HUES64 (cell line): ENCODE results near the gene KMT5C.

ENCODE experiments used
- H3K27ac ChIP-seq: 2 replicates; pipeline ENCODE4 v1.7.0; 2013; ENCODE audit warnings: low read depth, low read length, inconsistent platforms
- H3K27me3 ChIP-seq: 2 replicates; pipeline ENCODE4 v1.6.1; 2013; ENCODE audit warnings: mild to moderate bottlenecking, low read length; ENCODE audit not compliant: insufficient read depth
- H3K36me3 ChIP-seq: 2 replicates; pipeline ENCODE4 v1.6.1; 2013; ENCODE audit warnings: mild to moderate bottlenecking, low read length; ENCODE audit not compliant: insufficient read depth
- H3K4me1 ChIP-seq: 2 replicates; pipeline ENCODE4 v1.6.1; 2013; ENCODE audit warnings: mild to moderate bottlenecking, low read length, moderate library complexity; ENCODE audit not compliant: insufficient read depth
- H3K4me3 ChIP-seq: 2 replicates; pipeline ENCODE4 v1.5.1; 2013; ENCODE audit warnings: mild to moderate bottlenecking, low read length, moderate library complexity
- H3K9ac ChIP-seq: 2 replicates; pipeline ENCODE4 v1.6.1; 2013; ENCODE audit warnings: mild to moderate bottlenecking, low read depth, low read length
- H3K9me3 ChIP-seq: 2 replicates; pipeline ENCODE4 v1.6.1; 2013; ENCODE audit warnings: low read depth, low read length; ENCODE audit not compliant: insufficient read depth
- WGBS: fragments of 150-250, 120-280 bp; methylation state at CpG from one replicate; pipeline ENCODE4 v1.1.7; 2013; ENCODE audit warnings: missing lambda C conversion rate; 5-methylcytosine and 5-hydroxymethylcytosine counted together

KMT5C gene

DNA sequence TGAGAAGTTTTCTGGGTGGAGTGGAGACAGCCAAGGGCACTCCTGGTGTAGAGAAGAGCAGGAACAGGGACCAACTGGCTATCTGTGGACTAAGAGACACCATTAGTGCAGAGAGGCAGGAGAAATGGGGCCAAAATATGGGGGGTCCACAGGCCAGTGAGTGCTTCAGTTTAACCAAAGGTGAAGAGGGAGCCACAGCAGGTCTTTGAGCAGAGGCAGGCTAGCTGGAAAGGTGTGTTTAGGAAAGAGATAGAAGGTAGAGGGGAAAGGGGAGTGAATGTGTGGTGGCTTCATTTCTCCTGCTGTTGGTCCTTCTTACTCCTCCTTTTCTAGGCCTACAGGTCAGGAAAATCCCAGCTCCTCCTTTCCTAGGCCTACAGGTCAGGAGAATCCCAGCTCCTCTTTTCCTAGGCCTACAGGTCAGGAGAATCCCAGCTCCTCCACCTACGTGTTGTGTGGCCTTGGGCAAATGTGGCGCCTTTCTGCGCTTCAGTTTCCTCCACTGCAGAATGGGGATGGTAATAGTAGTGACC, 42.9 kb downstream of the KMT5C start:
- H3K9me3 ChIP-seq = no peaks in the 10 kb centered on the region
- H3K36me3 ChIP-seq = peaks cover 14% of the 10 kb centered on the region
- 98% methylated on average over 3 of the region's 3 CpGs for WGBS
- no peak overlapping the region for H3K27ac ChIP-seq
- H3K27me3 ChIP-seq = peaks cover 21% of the 10 kb centered on the region
- 0 out of 2 replicates have a peak overlapping the region, but pooled peaks have one; percentile 55 for H3K4me3 ChIP-seq
- no peak overlapping the region for H3K9ac ChIP-seq
- H3K4me1 ChIP-seq = peaks cover 13% of the 10 kb centered on the region; the same call in 1 of the 2 replicates

DNA sequence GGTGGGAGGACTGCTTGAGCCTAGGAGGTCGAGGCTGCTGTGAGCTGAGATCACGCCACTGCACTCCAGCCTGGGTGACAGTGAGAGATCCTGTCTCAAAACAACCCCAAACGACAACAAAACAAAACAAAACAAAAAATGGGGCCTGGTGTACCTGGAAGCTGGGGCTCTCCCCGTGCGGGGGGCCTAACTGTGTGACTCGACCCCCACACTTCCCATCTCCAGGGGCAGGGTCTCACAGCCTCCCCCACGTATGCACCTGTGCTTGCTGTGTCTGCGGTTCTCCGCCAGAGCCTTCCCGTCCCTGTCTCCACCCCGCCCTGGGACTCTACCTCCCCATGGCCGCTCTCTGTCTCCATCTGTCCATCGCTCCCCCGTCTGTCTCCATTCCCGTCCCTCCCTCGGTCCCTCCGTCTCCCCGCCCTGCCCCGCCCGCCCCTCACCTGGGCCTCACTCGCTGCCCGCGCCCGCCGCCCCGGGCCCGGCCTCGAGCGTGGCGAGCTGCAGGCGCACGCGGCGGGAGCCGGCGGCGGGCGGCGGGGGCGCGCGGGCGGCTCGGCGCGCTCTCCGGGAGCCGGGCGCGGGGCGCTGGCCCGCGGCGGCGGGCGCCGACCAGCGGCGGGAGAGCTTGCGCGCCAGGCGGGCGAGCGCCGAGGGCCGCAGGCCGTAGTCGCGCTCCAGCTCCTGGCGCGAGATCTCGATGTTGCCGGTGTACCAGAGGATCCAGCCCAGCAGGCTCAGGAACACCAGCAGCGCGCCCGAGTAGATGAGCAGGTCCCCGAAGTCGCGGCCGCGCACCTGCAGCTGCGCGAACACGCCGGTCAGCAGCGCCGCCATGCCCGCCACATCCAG, 43.8 kb downstream of the KMT5C start:
- Histone ChIP-seq H3K36me3 (peaks cover 23% of the 10 kb centered on the region), H3K9me3 (no peaks in the 10 kb centered on the region), H3K9ac (peak overlapping the region; percentile 84), H3K4me1 (peaks cover 13% of the 10 kb centered on the region; the same call in 1 of the 2 replicates), H3K27me3 (peaks cover 15% of the 10 kb centered on the region), H3K4me3 (peak overlapping the region; percentile 83), H3K27ac (no peak overlapping the region; the same call in 1 of the 2 replicates)
- 5% methylated on average over 88 of the region's 88 CpGs for WGBS

DNA sequence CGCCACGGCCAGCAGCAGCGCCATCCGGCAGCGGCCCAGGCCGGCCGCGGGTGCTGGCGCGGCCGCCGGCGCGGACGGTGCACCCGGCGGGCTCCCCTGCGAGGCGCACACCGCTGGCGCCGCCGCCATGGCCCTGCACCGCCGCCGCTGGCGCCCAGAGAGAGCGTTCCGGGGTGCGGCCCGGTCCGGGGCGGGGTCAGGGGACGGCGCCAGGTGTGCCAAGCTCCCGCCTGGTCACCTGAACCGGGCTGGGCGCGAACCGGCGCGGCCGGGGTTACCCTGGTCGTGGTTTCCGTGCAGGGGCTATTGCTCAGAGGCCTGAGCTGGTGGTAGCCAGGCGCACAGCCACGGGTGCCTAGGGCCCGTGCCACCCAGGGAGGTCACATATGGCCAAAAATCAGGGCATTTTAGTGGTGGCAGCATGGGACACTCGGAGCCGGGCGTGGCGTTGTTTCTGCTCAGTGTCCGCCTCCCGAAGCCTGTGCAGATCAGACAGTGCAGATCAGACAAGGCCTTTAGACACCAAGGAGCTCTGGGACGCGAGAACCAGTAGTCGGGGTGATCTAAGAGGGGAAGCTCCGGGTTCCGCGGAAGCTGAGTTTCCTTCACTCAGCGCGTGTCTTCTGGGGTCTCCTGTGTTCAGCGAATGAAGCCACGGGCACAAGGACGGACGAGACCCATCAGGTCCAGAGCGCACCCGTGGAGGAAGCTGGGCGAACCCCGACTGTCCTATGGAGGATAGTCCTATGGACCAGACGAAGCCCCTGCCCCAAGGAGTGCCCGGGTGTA, 44.6 kb downstream of the KMT5C start, which contains the start of gene TMEM238:
TSS of gene TMEM238 (minus strand) at position 162 of the 789 bp plus-strand sequence. CDS start at position 129, 33 bp downstream.
- Histone ChIP-seq H3K4me1 (peaks cover 13% of the 10 kb centered on the region; the same call in 1 of the 2 replicates), H3K4me3 (peak within 1 kb of the TSS; percentile 83), H3K36me3 (peaks cover 31% of the 10 kb centered on the region), H3K9me3 (no peaks in the 10 kb centered on the region), H3K9ac (peak within 1 kb of the TSS; percentile 84), H3K27me3 (peaks cover 9% of the 10 kb centered on the region; the same call in 1 of the 2 replicates), H3K27ac (peak within 1 kb of the TSS; percentile 86)
- WGBS = 28% methylated on average over 72 of the region's 72 CpGs

DNA sequence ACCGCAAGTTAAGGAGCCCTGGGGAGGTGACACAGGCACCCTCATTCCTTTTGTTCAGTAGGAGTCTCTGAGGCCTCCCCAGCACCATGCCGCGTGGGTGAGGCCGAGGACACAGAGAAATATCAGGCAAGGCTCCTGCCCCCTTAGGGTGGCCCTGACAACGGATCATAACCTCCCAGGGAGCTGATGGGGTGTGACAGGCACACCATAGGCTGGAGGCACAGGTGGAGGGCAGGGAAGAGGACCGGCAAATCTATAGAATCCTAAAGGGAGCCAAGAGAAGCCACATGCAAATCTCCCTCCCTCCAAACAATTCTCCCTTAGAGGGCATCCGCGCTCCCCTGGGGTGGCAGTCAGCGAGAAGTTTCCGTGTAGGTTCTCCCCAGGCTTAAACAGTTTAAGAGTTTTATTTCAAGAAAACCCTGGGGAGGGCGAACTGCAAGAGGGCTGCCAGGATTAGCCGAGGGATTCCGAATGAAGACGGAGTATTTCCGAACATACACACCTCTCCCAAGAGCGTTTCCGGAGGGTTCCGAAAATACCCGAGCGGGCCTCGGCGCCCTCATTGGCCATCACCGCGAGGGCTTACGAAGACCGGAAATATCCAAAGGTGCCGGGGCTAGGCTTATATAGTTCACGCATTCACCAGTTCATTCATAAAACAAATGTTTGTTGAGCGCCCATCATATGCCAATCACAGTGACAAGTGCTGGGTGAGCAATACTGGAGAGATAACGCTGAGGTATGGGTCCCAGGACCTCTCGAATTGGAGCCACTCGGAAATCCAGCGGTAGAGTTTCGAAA, 45.4 kb downstream of the KMT5C start:
- peak overlapping the region; percentile 84 for H3K9ac ChIP-seq
- H3K9me3 ChIP-seq = no peaks in the 10 kb centered on the region
- peak overlapping the region; percentile 86 for H3K27ac ChIP-seq
- peaks cover 9% of the 10 kb centered on the region; the same call in 1 of the 2 replicates for H3K27me3 ChIP-seq
- peaks cover 13% of the 10 kb centered on the region; the same call in 1 of the 2 replicates for H3K4me1 ChIP-seq
- peaks cover 39% of the 10 kb centered on the region for H3K36me3 ChIP-seq
- 6% methylated on average over 34 of the region's 34 CpGs for WGBS
- peak overlapping the region; percentile 83 for H3K4me3 ChIP-seq

DNA sequence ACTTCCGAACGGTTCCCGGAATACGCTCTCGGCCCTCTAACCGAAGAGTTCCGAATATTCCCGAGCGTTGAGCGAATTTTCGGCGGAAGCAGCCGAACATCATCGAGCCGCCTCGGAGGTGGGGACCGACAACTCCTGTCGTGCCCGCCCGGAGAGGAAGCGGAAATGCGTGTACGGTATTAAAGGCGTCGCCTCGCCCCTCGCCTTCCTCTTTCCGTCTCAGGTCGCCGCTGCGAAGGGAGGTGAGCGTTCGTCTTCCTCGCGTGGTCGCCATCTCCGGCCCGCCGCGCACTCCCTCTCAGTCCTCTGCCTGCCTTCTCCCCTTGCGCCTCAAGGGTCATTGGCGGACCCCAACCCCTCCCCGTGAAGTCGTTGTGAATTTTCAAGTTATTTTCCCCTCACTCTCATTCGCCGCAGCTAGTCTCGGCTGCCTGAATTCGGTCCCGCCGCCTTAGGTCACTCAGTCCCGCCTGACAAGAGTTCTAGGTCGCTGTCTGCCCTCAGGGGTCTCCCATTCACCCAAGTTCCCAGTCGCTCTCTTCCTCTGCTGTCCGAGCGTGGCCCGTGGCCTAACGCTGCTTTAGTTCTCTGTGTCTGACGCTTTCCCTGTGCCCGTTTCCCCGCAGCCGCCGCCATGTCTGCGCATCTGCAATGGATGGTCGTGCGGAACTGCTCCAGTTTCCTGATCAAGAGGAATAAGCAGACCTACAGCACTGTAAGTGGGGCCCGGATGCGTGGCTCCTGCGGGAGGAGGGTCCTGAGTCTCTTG, 46.2 kb downstream of the KMT5C start, which contains the start of gene RPL28:
TSS of gene RPL28 (plus strand) at position 209 of the 769 bp plus-strand sequence. CDS start at position 635, 426 bp downstream.
- Histone ChIP-seq H3K9ac (peak within 1 kb of the TSS; percentile 91), H3K36me3 (peaks cover 42% of the 10 kb centered on the region), H3K27ac (peak within 1 kb of the TSS; percentile 86), H3K27me3 (peaks cover 9% of the 10 kb centered on the region; the same call in 1 of the 2 replicates), H3K4me1 (peaks cover 13% of the 10 kb centered on the region; the same call in 1 of the 2 replicates), H3K4me3 (peak within 1 kb of the TSS; percentile 83), H3K9me3 (no peaks in the 10 kb centered on the region)
- WGBS = under 1% methylated on average over 68 of the region's 68 CpGs

DNA sequence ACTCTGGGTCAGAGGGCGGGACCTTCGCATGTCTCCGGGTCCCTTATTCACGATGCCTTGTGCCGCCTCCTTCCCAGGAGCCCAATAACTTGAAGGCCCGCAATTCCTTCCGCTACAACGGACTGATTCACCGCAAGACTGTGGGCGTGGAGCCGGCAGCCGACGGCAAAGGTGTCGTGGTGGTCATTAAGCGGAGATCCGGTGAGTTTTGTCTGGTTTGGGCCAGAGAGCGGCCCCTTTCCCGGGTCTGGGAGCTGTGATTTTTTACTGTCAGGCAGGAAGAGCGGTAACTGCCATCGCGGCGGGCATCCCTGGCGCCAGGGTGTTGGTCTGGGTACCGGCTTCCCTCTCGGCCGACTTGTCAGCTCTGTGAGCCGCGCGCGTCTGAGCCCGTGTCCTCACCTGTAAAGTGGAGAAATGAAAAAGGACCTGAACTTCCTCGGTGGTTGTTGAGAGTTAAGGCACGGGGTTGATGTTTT, 46.9 kb downstream of the KMT5C start:
- Histone ChIP-seq H3K9me3 (no peaks in the 10 kb centered on the region), H3K4me1 (peaks cover 13% of the 10 kb centered on the region; the same call in 1 of the 2 replicates), H3K36me3 (peaks cover 42% of the 10 kb centered on the region), H3K4me3 (peak overlapping the region; percentile 83), H3K9ac (peak overlapping the region; percentile 91), H3K27me3 (peaks cover 9% of the 10 kb centered on the region; the same call in 1 of the 2 replicates), H3K27ac (peak overlapping the region; percentile 62; the same call in 1 of the 2 replicates)
- 7% methylated on average over 33 of the region's 33 CpGs for WGBS

DNA sequence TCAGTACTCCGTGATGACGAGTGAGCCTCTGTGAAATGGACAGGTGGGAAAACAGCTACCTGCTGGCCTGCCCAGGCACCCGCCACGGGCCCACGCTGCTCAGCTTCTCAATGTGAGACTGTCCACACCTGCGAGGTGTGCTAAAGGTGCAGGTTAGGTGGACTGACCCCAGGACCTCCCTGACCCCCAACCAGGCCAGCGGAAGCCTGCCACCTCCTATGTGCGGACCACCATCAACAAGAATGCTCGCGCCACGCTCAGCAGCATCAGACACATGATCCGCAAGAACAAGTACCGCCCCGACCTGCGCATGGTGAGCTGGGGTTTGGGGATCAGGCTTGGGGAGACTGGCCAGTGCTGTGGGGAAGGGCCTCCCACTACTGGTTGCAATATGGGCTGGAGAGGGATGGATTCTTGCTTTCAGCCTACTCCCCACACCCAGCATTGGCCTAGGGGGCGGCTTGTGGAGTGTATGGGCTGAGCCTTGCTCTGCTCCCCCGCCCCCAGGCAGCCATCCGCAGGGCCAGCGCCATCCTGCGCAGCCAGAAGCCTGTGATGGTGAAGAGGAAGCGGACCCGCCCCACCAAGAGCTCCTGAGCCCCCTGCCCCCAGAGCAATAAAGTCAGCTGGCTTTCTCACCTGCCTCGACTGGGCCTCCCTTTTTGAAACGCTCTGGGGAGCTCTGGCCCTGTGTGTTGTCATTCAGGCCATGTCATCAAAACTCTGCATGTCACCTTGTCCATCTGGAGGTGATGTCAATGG, 48.2 kb downstream of the KMT5C start:
- Histone ChIP-seq H3K4me1 (peaks cover 18% of the 10 kb centered on the region), H3K4me3 (peak overlapping the region; percentile 83), H3K9ac (peak overlapping the region; percentile 91), H3K27ac (no peak overlapping the region), H3K36me3 (peaks cover 42% of the 10 kb centered on the region), H3K9me3 (no peaks in the 10 kb centered on the region), H3K27me3 (peaks cover 3% of the 10 kb centered on the region; the same call in 1 of the 2 replicates)
- 94% methylated on average over 24 of the region's 24 CpGs for WGBS

DNA sequence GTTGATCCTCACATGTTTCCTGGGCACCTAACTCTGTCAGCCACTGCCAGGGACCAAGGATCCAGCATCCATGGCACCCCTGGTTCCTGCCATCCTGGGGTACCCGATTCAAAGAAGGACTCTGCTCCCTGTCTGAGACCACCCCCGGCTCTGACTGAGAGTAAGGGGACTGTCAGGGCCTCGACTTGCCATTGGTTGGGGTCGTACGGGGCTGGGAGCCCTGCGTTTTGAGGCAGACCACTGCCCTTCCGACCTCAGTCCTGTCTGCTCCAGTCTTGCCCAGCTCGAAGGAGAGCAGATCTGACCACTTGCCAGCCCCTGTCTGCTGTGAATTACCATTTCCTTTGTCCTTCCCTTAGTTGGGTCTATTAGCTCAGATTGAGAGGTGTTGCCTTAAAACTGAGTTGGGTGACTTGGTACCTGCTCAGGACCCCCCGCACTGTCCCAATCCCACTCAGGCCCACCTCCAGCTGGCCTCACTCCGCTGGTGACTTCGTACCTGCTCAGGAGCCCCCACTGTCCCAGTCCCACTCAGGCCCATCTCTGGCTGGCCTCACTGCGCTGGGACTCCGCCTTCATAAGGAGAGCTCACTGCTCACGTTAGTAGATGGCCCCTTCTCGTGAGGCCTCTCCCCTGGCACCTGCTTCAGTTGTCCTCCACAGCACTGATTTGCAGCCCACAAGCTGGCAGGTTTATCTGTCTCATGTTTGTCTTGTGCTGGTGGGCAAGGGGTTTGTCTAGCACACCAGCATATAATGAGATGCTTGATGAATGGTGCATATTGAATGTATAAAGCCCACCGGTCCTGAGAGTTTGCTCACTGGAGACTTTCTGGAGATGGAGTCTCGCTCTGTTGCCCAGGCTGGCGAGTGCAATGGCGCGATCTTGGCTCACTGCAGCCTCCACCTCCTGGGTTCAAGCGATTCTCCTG, 50.0 kb downstream of the KMT5C start:
- Histone ChIP-seq H3K9me3 (no peaks in the 10 kb centered on the region), H3K4me1 (peaks cover 18% of the 10 kb centered on the region), H3K4me3 (no peak overlapping the region), H3K27ac (no peak overlapping the region; the same call in 1 of the 2 replicates), H3K27me3 (no peaks in the 10 kb centered on the region), H3K9ac (no peak overlapping the region), H3K36me3 (peaks cover 42% of the 10 kb centered on the region)
- WGBS = 84% methylated on average over 21 of the region's 21 CpGs
